ENCODE results near the gene FLNB. TPM values are rescaled to one million over a fixed set of nuclear protein-coding genes. Genes with fewer than 3 reads are reported as not detected.
A peak's percentile ranks its signal among the peaks of the same experiment; 100 is the strongest.

The FLNB gene
- total and polyA plus RNA-seq, 2 of the 13 experiments (the other 11 are each of a cell fraction or from before 2014, with no cell fraction given): 106 to 130 TPM

- TF ChIP-seq HDAC1 (CRISPR knock-in tag; IDR thresholded peaks at IDR 0.05): peak; percentile 93
- no peak for TF ChIP-seq STAT5B (CRISPR knock-in tag; IDR thresholded peaks at IDR 0.05)
- no peak for TF ChIP-seq MZF1 (CRISPR knock-in tag; IDR thresholded peaks at IDR 0.05; ENCODE audit: borderline replicate concordance)
- no peak for TF ChIP-seq MLXIP (CRISPR knock-in tag; IDR thresholded peaks at IDR 0.05; ENCODE audit: borderline replicate concordance)
- TF ChIP-seq ZNF670 (CRISPR knock-in tag; IDR thresholded peaks at IDR 0.05; ENCODE audit: borderline replicate concordance): peak; percentile 62; the same call in 1 of the 2 replicates
- no peak for TF ChIP-seq ZNF124 (CRISPR knock-in tag; IDR thresholded peaks at IDR 0.05)
- no peak for TF ChIP-seq SMAD1 (CRISPR knock-in tag; IDR thresholded peaks at IDR 0.05; ENCODE audit: borderline replicate concordance, low read depth)
- peak; percentile 88 for TF ChIP-seq HNRNPL (IDR thresholded peaks at IDR 0.05; ENCODE audit: low read depth, low read length)
- peak; percentile 84; the same call in 1 of the 2 replicates for TF ChIP-seq PITX1 (CRISPR knock-in tag; IDR thresholded peaks at IDR 0.05)
- TF ChIP-seq WIZ (CRISPR knock-in tag; IDR thresholded peaks at IDR 0.05): no peak
- no peak for TF ChIP-seq RBAK (CRISPR knock-in tag; IDR thresholded peaks at IDR 0.05)
- TF ChIP-seq FOSL1 (CRISPR knock-in tag; IDR thresholded peaks at IDR 0.05; ENCODE audit: borderline replicate concordance): no peak
- TF ChIP-seq ZZZ3 (CRISPR knock-in tag; IDR thresholded peaks at IDR 0.05; ENCODE audit: borderline replicate concordance): no peak
- no peak for TF ChIP-seq MAF1 (CRISPR knock-in tag; IDR thresholded peaks at IDR 0.05; ENCODE audit: borderline replicate concordance)
- TF ChIP-seq ZNF350 (CRISPR knock-in tag; IDR thresholded peaks at IDR 0.05; ENCODE audit: borderline replicate concordance, low read depth): 0 out of 2 replicates have a peak, but pooled peaks have one; percentile 30
Observed at GRCh38 chr3:58175437-58176184, 167.4 kb downstream of the FLNB start (continued).
